ENCODE measurements around the gene ODAD2.

- TF ChIP-seq RAD21 (IDR thresholded peaks at IDR 0.05; ENCODE audit: low read depth) (no peak), EP300 (IDR thresholded peaks at IDR 0.05; ENCODE audit: borderline replicate concordance) (no peak), NFIC (IDR thresholded peaks at IDR 0.05) (no peak), MAX (IDR thresholded peaks at IDR 0.05) (no peak), TEAD4 (IDR thresholded peaks at IDR 0.05) (no peak), REST (IDR thresholded peaks at IDR 0.05; ENCODE audit: low read depth) (no peak), YY1 (IDR thresholded peaks at IDR 0.05; ENCODE audit: low read depth) (no peak), TAF1 (IDR thresholded peaks at IDR 0.05; ENCODE audit: low read depth) (no peak), ZBTB7A (IDR thresholded peaks at IDR 0.05; ENCODE audit: low read depth) (no peak), CEBPB (IDR thresholded peaks at IDR 0.05) (no peak), USF1 (IDR thresholded peaks at IDR 0.05) (no peak), EGR1 (IDR thresholded peaks at IDR 0.05) (no peak)
Measured at GRCh38 chr10:27799046-27799445, 199.8 kb downstream of the ODAD2 start.
